Measurements from ENCODE around the gene FEZF1.

DNA sequence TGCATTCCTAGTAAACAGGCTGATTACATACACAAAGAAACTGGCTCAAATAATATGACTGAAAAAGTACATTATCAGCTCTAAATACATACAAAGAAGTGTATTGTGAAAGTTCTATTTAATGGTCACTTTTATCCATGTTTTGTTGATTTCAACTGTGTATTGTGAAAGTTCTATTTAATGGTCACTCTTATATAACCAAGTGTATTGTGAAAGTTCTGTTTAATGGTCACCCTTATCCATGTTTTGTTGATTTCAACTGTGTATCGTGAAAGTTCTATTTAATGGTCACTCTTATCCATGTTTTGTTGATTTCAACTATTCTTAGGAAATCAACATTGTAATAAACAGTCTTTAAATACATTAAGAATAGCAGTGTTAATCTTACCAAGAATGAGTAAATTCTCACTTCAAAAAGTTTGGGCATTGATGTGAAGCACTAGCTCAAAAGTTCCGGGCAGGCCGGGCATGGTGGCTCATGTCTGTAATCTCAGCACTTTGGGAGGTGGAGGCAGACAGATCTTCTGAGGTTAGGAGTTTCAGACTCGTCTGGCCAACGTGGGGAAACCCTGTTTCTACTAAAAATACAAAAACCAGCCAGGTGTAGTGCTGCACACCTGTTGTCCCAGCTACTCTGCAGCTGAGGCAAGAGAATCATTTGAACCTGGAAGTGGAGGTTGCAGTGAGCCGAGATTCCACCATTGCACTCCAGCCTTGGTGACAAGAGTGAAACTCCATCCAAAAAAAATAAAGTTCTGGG lies 34.8 kb upstream of the FEZF1 start:
- TF ChIP-seq, protein P1, sequence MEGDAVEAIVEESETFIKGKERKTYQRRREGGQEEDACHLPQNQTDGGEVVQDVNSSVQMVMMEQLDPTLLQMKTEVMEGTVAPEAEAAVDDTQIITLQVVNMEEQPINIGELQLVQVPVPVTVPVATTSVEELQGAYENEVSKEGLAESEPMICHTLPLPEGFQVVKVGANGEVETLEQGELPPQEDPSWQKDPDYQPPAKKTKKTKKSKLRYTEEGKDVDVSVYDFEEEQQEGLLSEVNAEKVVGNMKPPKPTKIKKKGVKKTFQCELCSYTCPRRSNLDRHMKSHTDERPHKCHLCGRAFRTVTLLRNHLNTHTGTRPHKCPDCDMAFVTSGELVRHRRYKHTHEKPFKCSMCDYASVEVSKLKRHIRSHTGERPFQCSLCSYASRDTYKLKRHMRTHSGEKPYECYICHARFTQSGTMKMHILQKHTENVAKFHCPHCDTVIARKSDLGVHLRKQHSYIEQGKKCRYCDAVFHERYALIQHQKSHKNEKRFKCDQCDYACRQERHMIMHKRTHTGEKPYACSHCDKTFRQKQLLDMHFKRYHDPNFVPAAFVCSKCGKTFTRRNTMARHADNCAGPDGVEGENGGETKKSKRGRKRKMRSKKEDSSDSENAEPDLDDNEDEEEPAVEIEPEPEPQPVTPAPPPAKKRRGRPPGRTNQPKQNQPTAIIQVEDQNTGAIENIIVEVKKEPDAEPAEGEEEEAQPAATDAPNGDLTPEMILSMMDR (IDR thresholded peaks at IDR 0.05): no peak
- TF ChIP-seq POLR2A (IDR thresholded peaks at IDR 0.05): no peak
